A549 (cell line): ENCODE data around the gene STX18.

ENCODE experiments used
- EP300 ChIP-seq, 2 experiments: fragments of >200 bp; sonication (Bioruptor Twin); formaldehyde crosslinking; IDR thresholded peaks; 2 replicates in 1 of 2; 3 replicates in 1 of 2; pipeline ENCODE4 v1.6.1; 2016 to 2017
- HDAC2 ChIP-seq: fragments of 200-600 bp; sonication (generic); IDR thresholded peaks from 2 replicates; pipeline ENCODE4 v1.6.1; 2016
- JUN ChIP-seq, 2 experiments: fragments of >200 bp; sonication (Bioruptor Twin); formaldehyde crosslinking; IDR thresholded peaks; 2 replicates in 1 of 2; 3 replicates in 1 of 2; pipeline ENCODE4 v1.6.1; 2016 to 2017
- RAD21 ChIP-seq, 2 experiments: fragments of >200 bp in 1 of 2; sonication (Bioruptor Twin) in 1 of 2; formaldehyde crosslinking in 1 of 2; IDR thresholded peaks in 1 of 2; conservative IDR thresholded peaks in 1 of 2; 2 replicates in 1 of 2; 3 replicates in 1 of 2; pipeline ENCODE4 v1.6.1; 2012 to 2018; ENCODE audit warnings: inconsistent platforms in 1 of 2
- RARB ChIP-seq: fragments of 250-450 bp; sonication (Bioruptor Pico); IDR thresholded peaks from 2 replicates; pipeline ENCODE4 v1.8.0; 2021; ENCODE audit warnings: mild to moderate bottlenecking, moderate library complexity
- RFX5 ChIP-seq: fragments of 450-650 bp; IDR thresholded peaks from 2 replicates; pipeline ENCODE4 v1.7.1; 2014; ENCODE audit warnings: antibody characterized with exemption, mild to moderate bottlenecking, moderate library complexity
- TF ChIP-seq, protein P1 (sequence below): fragments of 450-650 bp; IDR thresholded peaks from 2 replicates; pipeline ENCODE4 v1.6.1; 2014; ENCODE audit warnings: antibody characterized with exemption
- TF ChIP-seq, protein P2 (sequence below): fragments of >200 bp; sonication (Bioruptor Twin); formaldehyde crosslinking; IDR thresholded peaks from 3 replicates; pipeline ENCODE4 v1.5.1; 2016
- TF ChIP-seq, protein P3 (sequence below): IDR thresholded peaks from 2 replicates; pipeline ENCODE4 v1.6.1; 2012

DNA sequence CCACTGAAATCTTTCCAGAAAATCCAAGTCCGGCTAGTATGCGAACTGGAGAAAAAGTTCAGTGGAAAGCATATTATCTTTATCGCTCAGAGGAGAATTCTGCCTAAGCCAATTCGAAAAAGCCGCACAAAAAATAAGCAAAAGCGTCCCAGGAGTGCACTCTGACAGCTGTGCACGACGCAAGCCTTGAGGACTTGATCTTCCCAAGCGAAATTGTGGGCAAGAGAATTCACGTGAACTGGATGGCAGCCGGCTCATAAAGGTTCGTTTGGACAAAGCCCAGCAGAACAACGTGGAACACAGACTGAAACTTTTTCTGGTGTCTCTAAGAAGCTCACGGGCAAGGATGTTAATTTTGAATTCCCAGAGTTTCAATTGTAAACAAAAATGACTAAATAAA lies 34.4 kb downstream of the STX18 start:
- TF ChIP-seq, protein P1, sequence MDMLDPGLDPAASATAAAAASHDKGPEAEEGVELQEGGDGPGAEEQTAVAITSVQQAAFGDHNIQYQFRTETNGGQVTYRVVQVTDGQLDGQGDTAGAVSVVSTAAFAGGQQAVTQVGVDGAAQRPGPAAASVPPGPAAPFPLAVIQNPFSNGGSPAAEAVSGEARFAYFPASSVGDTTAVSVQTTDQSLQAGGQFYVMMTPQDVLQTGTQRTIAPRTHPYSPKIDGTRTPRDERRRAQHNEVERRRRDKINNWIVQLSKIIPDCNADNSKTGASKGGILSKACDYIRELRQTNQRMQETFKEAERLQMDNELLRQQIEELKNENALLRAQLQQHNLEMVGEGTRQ: no peak
- TF ChIP-seq, protein P2, sequence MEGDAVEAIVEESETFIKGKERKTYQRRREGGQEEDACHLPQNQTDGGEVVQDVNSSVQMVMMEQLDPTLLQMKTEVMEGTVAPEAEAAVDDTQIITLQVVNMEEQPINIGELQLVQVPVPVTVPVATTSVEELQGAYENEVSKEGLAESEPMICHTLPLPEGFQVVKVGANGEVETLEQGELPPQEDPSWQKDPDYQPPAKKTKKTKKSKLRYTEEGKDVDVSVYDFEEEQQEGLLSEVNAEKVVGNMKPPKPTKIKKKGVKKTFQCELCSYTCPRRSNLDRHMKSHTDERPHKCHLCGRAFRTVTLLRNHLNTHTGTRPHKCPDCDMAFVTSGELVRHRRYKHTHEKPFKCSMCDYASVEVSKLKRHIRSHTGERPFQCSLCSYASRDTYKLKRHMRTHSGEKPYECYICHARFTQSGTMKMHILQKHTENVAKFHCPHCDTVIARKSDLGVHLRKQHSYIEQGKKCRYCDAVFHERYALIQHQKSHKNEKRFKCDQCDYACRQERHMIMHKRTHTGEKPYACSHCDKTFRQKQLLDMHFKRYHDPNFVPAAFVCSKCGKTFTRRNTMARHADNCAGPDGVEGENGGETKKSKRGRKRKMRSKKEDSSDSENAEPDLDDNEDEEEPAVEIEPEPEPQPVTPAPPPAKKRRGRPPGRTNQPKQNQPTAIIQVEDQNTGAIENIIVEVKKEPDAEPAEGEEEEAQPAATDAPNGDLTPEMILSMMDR: no peak
- TF ChIP-seq EP300 (IDR thresholded peaks at IDR 0.05) (no peak), HDAC2 (no peak), JUN (IDR thresholded peaks at IDR 0.05) (no peak), RAD21 (conservative IDR thresholded peaks at IDR 0.05 in 1 of 2, IDR thresholded peaks at IDR 0.05 in 1 of 2) (no peak), RFX5 (no peak), RARB (CRISPR knock-in tag) (no peak)
- TF ChIP-seq, protein P3, sequence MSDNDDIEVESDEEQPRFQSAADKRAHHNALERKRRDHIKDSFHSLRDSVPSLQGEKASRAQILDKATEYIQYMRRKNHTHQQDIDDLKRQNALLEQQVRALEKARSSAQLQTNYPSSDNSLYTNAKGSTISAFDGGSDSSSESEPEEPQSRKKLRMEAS: no peak
